Uterus (tissue), 4 donors: ENCODE measurements around the gene SKAP1. TPM values are rescaled to one million over a fixed set of nuclear protein-coding genes. Genes with fewer than 3 reads are reported as not detected.
A peak's percentile ranks its signal among the peaks of the same experiment; 100 is the strongest.

Experiments
- DNase-seq, 2 donors: peaks; one replicate each; pipeline ENCODE4 v3.0.0-alpha.2; 2019 to 2020
- H3K27ac ChIP-seq, 2 donors: fragments of 200-600 bp; sonication (generic); 1 replicate in 1 of 2; 2 replicates in 1 of 2; pipeline ENCODE4 v1.5.1; 2016 to 2018
- H3K27me3 ChIP-seq, 2 donors: fragments of 200-600 bp; sonication (generic); one replicate each; pipeline ENCODE4 v1.5.1; 2018 to 2019; ENCODE audit warnings: control low read depth in 1 of 2
- H3K36me3 ChIP-seq, 2 donors: fragments of 200-600 bp; sonication (generic); one replicate each; pipeline ENCODE4 v1.5.1; 2019; ENCODE audit warnings: control low read depth in 1 of 2
- H3K4me1 ChIP-seq, 2 donors: fragments of 200-600 bp; sonication (generic); one replicate each; pipeline ENCODE4 v1.5.1; 2018 to 2019; ENCODE audit warnings: control low read depth in 1 of 2
- H3K4me3 ChIP-seq, 2 donors: fragments of 200-600 bp; sonication (generic); 1 replicate in 1 of 2; 2 replicates in 1 of 2; pipeline ENCODE4 v1.5.1; 2018 to 2019; ENCODE audit warnings: mild to moderate bottlenecking in 1 of 2
- H3K9me3 ChIP-seq, 2 donors: fragments of 200-600 bp; sonication (generic); one replicate each; pipeline ENCODE4 v1.5.1; 2019; ENCODE audit warnings: control low read depth in 1 of 2
- POLR2A ChIP-seq, 2 donors: fragments of 450-650 bp; IDR thresholded peaks; one replicate each; pipeline ENCODE4 v1.6.1; 2016; ENCODE audit warnings: antibody characterized with exemption in 2 of 2, mild to moderate bottlenecking in 1 of 2, moderate library complexity in 1 of 2
- intact Hi-C: fragments of 100-400 bp; cut with DNase I; formaldehyde crosslinking; loops from one replicate; pipeline ENCODE4 v1.15.1; 2023; ENCODE audit warnings: low total_unique reads
- total RNA-seq, 4 donors: library from RNA; depleted of rRNA in 3 of 4; stranded (reverse); fragments of >200 nt in 3 of 4; gene quantifications; one replicate each; pipeline versions ENCODE4 v1.1.0 to v1.2.4, GENCODE V29; 2014 to 2023
- TF ChIP-seq, protein P1 (sequence below), 4 experiments: fragments of 200-600 bp in 2 of 4; fragments of 450-650 bp in 2 of 4; sonication (generic) in 2 of 4; IDR thresholded peaks; one replicate each; pipeline ENCODE4 v1.5.1; 2016 to 2019; ENCODE audit warnings: antibody characterized with exemption in 4 of 4, mild to moderate bottlenecking in 2 of 4, moderate library complexity in 1 of 4
- donor health status: DM: yes; HTN: yes; CAD: no.

Gene SKAP1
- total RNA-seq, 4 donors from 2014 or later = 0.51 to 2.4 (median 1.9) TPM; not detected in 1

DNA sequence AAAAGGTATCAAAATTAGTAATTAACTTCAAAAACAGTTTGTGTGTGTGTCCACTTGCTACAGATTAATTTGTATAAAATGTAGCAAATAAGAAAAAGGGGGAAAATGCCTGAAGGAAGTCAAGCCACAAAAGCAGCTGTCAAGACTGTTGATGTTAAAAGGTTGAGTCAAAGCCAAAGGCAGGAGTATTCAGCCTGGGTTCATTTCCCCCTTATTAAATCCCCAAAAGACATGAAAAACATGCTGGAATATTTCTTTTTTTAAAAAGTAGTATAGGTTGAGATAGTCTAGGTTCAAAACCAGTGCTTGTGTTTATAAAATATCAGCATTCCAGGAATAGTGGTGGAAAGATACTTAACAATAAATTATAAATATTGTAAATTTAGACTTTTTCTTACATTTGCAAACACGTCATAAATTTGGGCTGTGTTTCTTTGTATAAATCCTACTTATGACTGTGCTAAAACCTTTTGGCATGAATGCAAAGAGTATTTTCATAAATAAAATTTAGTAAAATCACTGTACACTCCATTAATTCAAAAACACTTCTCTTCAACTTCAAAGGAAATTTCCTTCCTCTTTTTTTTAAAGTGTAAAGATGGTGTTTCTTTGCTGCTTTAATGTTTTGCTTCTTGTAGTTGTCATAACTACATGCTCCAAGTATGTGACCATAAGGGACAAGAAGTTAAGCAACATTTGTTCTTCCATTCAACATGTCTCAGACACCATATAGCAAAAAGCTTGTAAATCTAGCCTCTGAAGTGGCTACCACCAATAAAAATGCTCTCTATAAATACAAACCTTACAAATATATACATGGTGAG lies 72.0 kb downstream of the SKAP1 start:
- no peaks in the 10 kb centered on the region for H3K4me1 ChIP-seq
- no peak overlapping the region for H3K4me3 ChIP-seq
- DNase-seq = no peak
- no peak for TF ChIP-seq POLR2A (IDR thresholded peaks at IDR 0.05)
- TF ChIP-seq, protein P1, sequence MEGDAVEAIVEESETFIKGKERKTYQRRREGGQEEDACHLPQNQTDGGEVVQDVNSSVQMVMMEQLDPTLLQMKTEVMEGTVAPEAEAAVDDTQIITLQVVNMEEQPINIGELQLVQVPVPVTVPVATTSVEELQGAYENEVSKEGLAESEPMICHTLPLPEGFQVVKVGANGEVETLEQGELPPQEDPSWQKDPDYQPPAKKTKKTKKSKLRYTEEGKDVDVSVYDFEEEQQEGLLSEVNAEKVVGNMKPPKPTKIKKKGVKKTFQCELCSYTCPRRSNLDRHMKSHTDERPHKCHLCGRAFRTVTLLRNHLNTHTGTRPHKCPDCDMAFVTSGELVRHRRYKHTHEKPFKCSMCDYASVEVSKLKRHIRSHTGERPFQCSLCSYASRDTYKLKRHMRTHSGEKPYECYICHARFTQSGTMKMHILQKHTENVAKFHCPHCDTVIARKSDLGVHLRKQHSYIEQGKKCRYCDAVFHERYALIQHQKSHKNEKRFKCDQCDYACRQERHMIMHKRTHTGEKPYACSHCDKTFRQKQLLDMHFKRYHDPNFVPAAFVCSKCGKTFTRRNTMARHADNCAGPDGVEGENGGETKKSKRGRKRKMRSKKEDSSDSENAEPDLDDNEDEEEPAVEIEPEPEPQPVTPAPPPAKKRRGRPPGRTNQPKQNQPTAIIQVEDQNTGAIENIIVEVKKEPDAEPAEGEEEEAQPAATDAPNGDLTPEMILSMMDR (IDR thresholded peaks at IDR 0.05) = no peak
- no peaks in the 10 kb centered on the region for H3K36me3 ChIP-seq
- no peak overlapping the region for H3K27ac ChIP-seq
- peaks cover 0 to 12% of the 10 kb centered on the region in 2 donors for H3K27me3 ChIP-seq
- no peaks in the 10 kb centered on the region for H3K9me3 ChIP-seq
- intact Hi-C loops = no loop called here

DNA sequence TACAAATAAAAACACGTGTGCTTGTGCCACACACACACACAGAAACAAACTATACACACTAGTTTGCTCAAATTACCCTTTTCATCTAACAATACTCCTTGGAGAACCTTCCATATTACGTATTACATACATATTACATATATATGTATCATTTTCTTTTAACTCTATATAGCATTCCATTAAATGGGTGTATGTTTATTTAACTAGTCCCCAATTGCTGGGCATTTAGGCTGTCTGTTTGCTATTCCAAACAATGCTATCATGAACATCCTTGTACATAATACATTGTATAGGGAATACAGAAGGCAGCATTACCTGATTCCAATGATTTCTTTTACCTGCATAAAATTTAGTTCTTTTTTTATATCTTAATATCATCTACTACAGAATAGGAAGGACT lies 73.1 kb downstream of the SKAP1 start:
- DNase-seq = no peak
- intact Hi-C loops = no loop called here
- no peak for TF ChIP-seq POLR2A (IDR thresholded peaks at IDR 0.05)
- TF ChIP-seq, protein P1 (IDR thresholded peaks at IDR 0.05) = no peak
- Histone ChIP-seq H3K27ac (no peak overlapping the region), H3K36me3 (no peaks in the 10 kb centered on the region), H3K4me3 (no peak overlapping the region), H3K9me3 (no peaks in the 10 kb centered on the region), H3K27me3 (peaks cover 0 to 12% of the 10 kb centered on the region in 2 donors), H3K4me1 (no peaks in the 10 kb centered on the region)

DNA sequence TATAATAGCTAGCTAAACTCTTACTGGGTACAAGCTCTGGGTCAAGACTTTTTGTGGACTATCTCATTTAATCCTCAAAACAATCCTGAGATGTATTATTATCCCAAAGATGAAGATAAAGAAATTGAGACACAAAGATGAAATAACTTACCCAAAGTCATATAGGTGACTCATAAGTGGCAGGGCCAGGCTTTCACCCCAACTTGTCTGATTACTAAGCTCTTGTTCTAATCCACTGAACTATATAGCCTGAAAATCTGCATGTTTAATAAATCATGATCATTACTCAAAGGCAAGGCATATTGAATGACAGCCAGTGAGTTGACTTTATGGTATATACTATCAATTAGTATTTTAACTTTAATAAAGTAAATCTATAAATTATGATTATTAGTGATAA lies 77.4 kb downstream of the SKAP1 start:
- no peaks in the 10 kb centered on the region for H3K36me3 ChIP-seq
- no peak overlapping the region for H3K4me3 ChIP-seq
- no peaks in the 10 kb centered on the region for H3K27me3 ChIP-seq
- H3K4me1 ChIP-seq = no peaks in the 10 kb centered on the region
- H3K27ac ChIP-seq = no peak overlapping the region
- no peaks in the 10 kb centered on the region for H3K9me3 ChIP-seq
- no peak for DNase-seq
- intact Hi-C loops = no loop called here
- TF ChIP-seq POLR2A (IDR thresholded peaks at IDR 0.05) = no peak
- TF ChIP-seq, protein P1 (IDR thresholded peaks at IDR 0.05) = no peak

DNA sequence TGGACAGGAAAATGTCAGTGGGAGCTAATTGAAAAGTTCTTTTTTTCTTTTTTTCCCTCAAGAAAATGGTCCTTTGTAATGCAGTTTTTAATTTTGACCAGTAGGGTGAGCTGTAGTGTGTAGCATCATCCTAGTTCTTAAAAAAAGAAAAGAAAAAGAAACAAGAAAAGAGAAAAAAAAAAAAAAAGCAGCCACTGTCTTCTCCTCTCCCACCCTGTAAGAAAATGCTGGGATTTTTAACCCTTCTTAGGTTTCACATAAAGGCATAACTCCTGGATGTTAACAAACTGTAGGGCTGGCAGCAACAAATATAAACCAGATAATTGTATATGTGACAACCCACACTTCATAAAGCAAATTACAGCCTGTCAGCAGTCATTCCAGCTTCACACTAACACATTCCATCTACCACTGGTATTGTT lies 78.1 kb downstream of the SKAP1 start:
- Histone ChIP-seq H3K9me3 (no peaks in the 10 kb centered on the region), H3K4me3 (no peak overlapping the region), H3K4me1 (no peaks in the 10 kb centered on the region), H3K27me3 (no peaks in the 10 kb centered on the region), H3K27ac (no peak overlapping the region), H3K36me3 (no peaks in the 10 kb centered on the region)
- DNase-seq = no peak
- intact Hi-C loops = no loop called here
- TF ChIP-seq, protein P1 (IDR thresholded peaks at IDR 0.05) = peak; percentile 51 to 60 (median 56)
- TF ChIP-seq POLR2A (IDR thresholded peaks at IDR 0.05) = no peak

DNA sequence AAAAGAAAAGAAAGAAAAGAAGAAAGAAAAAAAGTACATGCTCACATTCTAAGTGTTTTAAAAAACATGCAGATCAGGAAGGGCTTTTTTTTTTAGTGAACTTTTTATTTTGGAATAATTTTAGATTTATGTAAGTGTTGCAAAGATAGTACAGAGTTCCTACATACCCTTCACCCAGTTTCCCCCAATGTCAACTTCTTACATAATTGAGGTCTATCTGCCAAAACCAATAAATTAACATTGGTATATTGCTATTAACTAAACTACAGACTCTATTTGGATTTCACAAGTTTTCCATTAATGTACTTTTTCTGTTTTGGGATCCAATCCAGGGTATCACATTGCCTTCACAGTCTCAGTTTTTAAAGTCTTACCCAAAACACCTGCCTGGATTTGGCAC lies 81.7 kb downstream of the SKAP1 start:
- intact Hi-C loops = loop anchor here (10.0 kb wide), 1 partner anchor 246 kb away; the partner anchor contains the start of genes HOXB3 and HOXB5
- Histone ChIP-seq H3K4me3 (no peak overlapping the region), H3K9me3 (no peaks in the 10 kb centered on the region), H3K27ac (no peak overlapping the region), H3K4me1 (no peaks in the 10 kb centered on the region), H3K27me3 (no peaks in the 10 kb centered on the region), H3K36me3 (no peaks in the 10 kb centered on the region)
- TF ChIP-seq, protein P1 (IDR thresholded peaks at IDR 0.05) = no peak
- no peak for TF ChIP-seq POLR2A (IDR thresholded peaks at IDR 0.05)
- no peak for DNase-seq
